ENCODE results near the gene UTP18.

- TF ChIP-seq EZH2 (IDR thresholded peaks at IDR 0.05; ENCODE audit: borderline replicate concordance, low read depth, low read length, poor library complexity, severe bottlenecking), result no peak
- no peak for TF ChIP-seq CTCF (conservative IDR thresholded peaks at IDR 0.05; ENCODE audit: low read depth, low read length)
Measured at GRCh38 chr17:51230306-51230705, 30.0 kb upstream of the UTP18 start.

Data from A673 (cell line).